ENCODE measurements around the gene KRTAP10-11. TPM values are rescaled to one million over a fixed set of nuclear protein-coding genes. Genes with fewer than 3 reads are reported as not detected.

The KRTAP10-11 gene
- total RNA-seq, 3 donors from 2014 or later, result not detected

GRCh38 chr21:44650265-44650972 lies 4.2 kb downstream of the KRTAP10-11 start:
- H3K4me3 ChIP-seq, result no peak overlapping the region
- DNase-seq (ENCODE audit: low spot score in 2 of 2), result no peak
- H3K9me3 ChIP-seq, result peaks cover 1 to 8% of the 10 kb centered on the region in 2 donors
- no peaks in the 10 kb centered on the region for H3K4me1 ChIP-seq
- intact Hi-C loops (cut with DNase I; ENCODE audit: low total_unique reads), result no loop called here
- H3K27ac ChIP-seq, result no peak overlapping the region
- no peaks in the 10 kb centered on the region for H3K36me3 ChIP-seq
- H3K27me3 ChIP-seq, result peaks cover 0 to 33% of the 10 kb centered on the region in 2 donors
- TF ChIP-seq CTCF (IDR thresholded peaks at IDR 0.05) (no peak), POLR2AphosphoS5 (IDR thresholded peaks at IDR 0.05) (no peak), POLR2A (IDR thresholded peaks at IDR 0.05) (no peak)

- H3K9me3 ChIP-seq, result peaks cover 2 to 11% of the 10 kb centered on the region in 2 donors
- no peaks in the 10 kb centered on the region for H3K4me1 ChIP-seq
- intact Hi-C loops (cut with DNase I; ENCODE audit: low total_unique reads), result no loop called here
- no peak for DNase-seq (ENCODE audit: low spot score in 2 of 2)
- H3K4me3 ChIP-seq, result no peak overlapping the region
- TF ChIP-seq POLR2A (IDR thresholded peaks at IDR 0.05) (no peak), POLR2AphosphoS5 (IDR thresholded peaks at IDR 0.05) (no peak), CTCF (IDR thresholded peaks at IDR 0.05) (no peak)
- H3K27ac ChIP-seq, result no peak overlapping the region
- H3K27me3 ChIP-seq, result peaks cover 0 to 33% of the 10 kb centered on the region in 2 donors
- no peaks in the 10 kb centered on the region for H3K36me3 ChIP-seq
Observed at GRCh38 chr21:44650973-44651675, 4.9 kb downstream of the KRTAP10-11 start.

- Histone ChIP-seq H3K4me1 (no peaks in the 10 kb centered on the region), H3K27ac (no peak overlapping the region)
- TF ChIP-seq POLR2AphosphoS5 (IDR thresholded peaks at IDR 0.05) (no peak), POLR2A (IDR thresholded peaks at IDR 0.05) (no peak), CTCF (IDR thresholded peaks at IDR 0.05) (no peak)
Observed at GRCh38 chr21:44653123-44653522, 6.9 kb downstream of the KRTAP10-11 start.

GRCh38 chr21:44653656-44654575 lies 7.7 kb downstream of the KRTAP10-11 start:
- no peak for TF ChIP-seq POLR2AphosphoS5 (IDR thresholded peaks at IDR 0.05)
- no peak for TF ChIP-seq CTCF (IDR thresholded peaks at IDR 0.05)
- TF ChIP-seq POLR2A (IDR thresholded peaks at IDR 0.05), result no peak
- intact Hi-C loops (cut with DNase I; ENCODE audit: low total_unique reads), result no loop called here
- Histone ChIP-seq H3K9me3 (peaks cover 11 to 14% of the 10 kb centered on the region in 2 donors), H3K4me1 (no peaks in the 10 kb centered on the region), H3K27ac (no peak overlapping the region), H3K27me3 (peaks cover 0 to 17% of the 10 kb centered on the region in 2 donors), H3K4me3 (no peak overlapping the region), H3K36me3 (no peaks in the 10 kb centered on the region)
- no peak for DNase-seq (ENCODE audit: low spot score in 2 of 2)

More at GRCh38 chr21:44653123-44653522, 6.9 kb downstream of the KRTAP10-11 start:
- H3K36me3 ChIP-seq, result no peaks in the 10 kb centered on the region
- no peak overlapping the region for H3K4me3 ChIP-seq
- H3K27me3 ChIP-seq, result peaks cover 0 to 19% of the 10 kb centered on the region in 2 donors
- H3K9me3 ChIP-seq, result peaks cover 11 to 14% of the 10 kb centered on the region in 2 donors
- no peak for DNase-seq (ENCODE audit: low spot score in 2 of 2)
- intact Hi-C loops (cut with DNase I; ENCODE audit: low total_unique reads), result no loop called here

All from breast epithelium (tissue), 4 donors.